ENCODE data around the gene IFT20.

DNA sequence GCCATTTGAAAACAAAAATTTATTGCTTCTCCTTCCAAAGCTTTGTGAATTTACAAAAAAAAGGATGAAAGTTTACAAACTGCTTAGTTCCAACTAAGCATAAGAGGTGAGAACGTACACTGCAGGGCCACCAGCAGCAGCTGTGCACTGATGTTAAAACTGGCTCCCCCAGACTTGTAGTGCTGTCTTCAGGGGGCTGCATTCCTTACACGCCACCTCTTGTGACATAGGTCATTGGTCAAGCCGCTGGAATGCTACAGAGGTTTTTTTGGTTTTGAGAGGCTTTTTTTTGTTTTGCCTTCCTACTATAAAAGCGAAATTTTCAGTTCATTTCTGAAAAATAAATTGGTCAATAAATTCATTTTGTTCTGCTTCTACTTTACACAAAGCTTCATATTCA lies 6.9 kb downstream of the IFT20 start:
- TF ChIP-seq, protein P1, sequence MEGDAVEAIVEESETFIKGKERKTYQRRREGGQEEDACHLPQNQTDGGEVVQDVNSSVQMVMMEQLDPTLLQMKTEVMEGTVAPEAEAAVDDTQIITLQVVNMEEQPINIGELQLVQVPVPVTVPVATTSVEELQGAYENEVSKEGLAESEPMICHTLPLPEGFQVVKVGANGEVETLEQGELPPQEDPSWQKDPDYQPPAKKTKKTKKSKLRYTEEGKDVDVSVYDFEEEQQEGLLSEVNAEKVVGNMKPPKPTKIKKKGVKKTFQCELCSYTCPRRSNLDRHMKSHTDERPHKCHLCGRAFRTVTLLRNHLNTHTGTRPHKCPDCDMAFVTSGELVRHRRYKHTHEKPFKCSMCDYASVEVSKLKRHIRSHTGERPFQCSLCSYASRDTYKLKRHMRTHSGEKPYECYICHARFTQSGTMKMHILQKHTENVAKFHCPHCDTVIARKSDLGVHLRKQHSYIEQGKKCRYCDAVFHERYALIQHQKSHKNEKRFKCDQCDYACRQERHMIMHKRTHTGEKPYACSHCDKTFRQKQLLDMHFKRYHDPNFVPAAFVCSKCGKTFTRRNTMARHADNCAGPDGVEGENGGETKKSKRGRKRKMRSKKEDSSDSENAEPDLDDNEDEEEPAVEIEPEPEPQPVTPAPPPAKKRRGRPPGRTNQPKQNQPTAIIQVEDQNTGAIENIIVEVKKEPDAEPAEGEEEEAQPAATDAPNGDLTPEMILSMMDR (conservative IDR thresholded peaks at IDR 0.05 in 1 of 2, IDR thresholded peaks at IDR 0.05 in 1 of 2; ENCODE audit: low read depth in 1 of 2, low read length in 2 of 2): no peak
- no peak for TF ChIP-seq EZH2 (IDR thresholded peaks at IDR 0.05; ENCODE audit: low read length, missing control alignments)

Measured in fibroblast of lung (primary cell).